Urinary bladder (tissue), 4 donors: Measurements from ENCODE around the gene IHH. TPM values are rescaled to one million over a fixed set of nuclear protein-coding genes. Genes with fewer than 3 reads are reported as not detected.

Source experiments
- DNase-seq: peaks from one replicate; pipeline ENCODE4 v3.0.0-alpha.2; 2015; ENCODE audit errors: extremely low spot score
- H3K27ac ChIP-seq: one replicate; pipeline ENCODE4 v1.5.1; 2013; ENCODE audit warnings: low read depth, mild to moderate bottlenecking, moderate library complexity
- H3K36me3 ChIP-seq: one replicate; pipeline ENCODE4 v1.6.1; 2013; ENCODE audit warnings: mild to moderate bottlenecking, moderate library complexity; ENCODE audit not compliant: insufficient read depth
- H3K4me1 ChIP-seq: one replicate; pipeline ENCODE4 v1.6.1; 2013; ENCODE audit warnings: mild to moderate bottlenecking, moderate library complexity; ENCODE audit not compliant: insufficient read depth
- H3K4me3 ChIP-seq: one replicate; pipeline ENCODE4 v1.5.1; 2013; ENCODE audit warnings: low read depth, low read length
- WGBS: extraction: QIAGEN DNeasy Blood & Tissue Kit; methylation state at CpG from one replicate; pipeline ENCODE4 v1.1.7; 2013; 5-methylcytosine and 5-hydroxymethylcytosine counted together
- polyA plus RNA-seq: library from polyadenylated mRNA; stranded (reverse); fragments of 200-250 nt; gene quantifications from one replicate; pipeline ENCODE4 v1.2.3, GENCODE V29; 2013
- total RNA-seq: library from RNA; depleted of rRNA; stranded (reverse); fragments of >200 nt; gene quantifications from one replicate; pipeline ENCODE4 v1.2.3, GENCODE V29; 2014
- donor health status: healthy with polysubstance abuse.
- donor health status: healthy.

IHH gene
- not detected for total RNA-seq
- polyA plus RNA-seq: 0.13 TPM

DNA sequence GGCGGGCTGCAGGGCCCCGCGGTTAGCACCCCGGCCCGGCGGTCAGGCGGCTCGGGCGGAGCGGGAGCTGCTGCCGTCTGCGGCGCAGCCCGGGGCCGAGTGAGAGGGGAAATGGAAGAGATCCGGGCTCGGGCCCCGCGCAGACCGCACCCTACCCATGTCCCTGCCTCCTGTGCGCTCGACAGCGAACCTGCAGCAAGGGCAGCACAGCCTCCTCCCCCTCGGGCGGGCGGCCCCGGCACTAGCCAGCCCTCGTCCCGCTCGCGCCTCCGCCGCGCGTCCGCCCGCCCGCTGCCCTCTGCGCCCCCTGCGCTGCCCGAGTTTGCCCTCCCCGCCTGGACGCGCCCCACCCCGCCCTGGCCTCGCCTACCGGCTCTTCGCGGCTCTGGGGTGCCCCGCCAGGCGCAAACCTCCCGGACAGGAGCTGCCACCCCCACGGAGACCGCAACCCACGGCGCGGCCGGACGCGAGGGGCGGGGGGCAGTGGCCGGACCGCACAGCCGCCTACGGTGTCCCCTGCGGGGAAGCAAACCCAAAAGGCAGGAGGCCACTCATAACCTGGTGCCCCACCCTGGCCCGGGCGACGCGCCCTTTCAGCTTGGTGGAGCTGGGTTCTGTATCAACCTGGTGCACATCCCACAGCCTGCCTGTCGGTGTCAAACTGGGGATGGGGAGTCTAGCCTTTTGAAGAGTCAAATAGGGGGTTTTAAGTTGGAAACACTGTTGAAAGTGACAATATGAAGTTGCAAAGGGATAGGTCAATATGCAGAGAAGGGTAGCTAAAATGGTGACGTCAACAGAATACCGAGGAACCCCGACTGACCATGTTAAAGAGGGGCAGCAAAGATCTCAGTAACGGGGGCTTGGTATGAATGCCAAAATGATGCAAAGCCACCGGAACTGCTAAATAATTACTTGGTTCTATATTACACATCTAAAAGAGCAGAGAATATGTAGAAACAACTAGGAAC lies at the start of gene IHH:
Gene IHH (minus strand): TSS at position 101 of the 971 bp plus-strand sequence. CDS start 454 bp downstream, outside the sequence.
- no peak for DNase-seq
- Histone ChIP-seq H3K36me3 (no peaks in the 10 kb centered on the region), H3K4me3 (peak within 1 kb of the TSS; percentile 42), H3K27ac (no peak within 1 kb of the TSS), H3K4me1 (peaks cover 4% of the 10 kb centered on the region)
- 2% methylated on average over 76 of the region's 76 CpGs for WGBS

DNA sequence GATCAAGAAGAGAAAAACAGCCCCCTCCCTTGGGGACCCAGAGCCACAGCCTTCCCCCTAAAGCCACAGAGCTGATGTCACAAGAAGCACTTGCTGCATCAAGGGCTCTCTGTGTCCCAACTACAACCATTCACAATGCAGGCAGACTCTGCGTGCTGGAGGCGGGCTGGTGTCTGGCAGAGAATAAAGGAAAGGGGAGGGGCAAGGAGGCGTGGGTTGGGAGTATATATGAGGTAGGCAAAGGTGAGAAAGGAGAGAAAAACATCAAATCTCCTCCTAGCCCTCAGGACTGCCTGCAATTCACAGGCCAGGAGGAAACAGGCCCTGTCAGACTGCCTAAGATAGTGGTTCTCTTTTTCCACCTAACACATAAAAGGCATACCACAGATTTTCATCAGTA lies 48.8 kb upstream of the IHH start:
- no peak overlapping the region for H3K27ac ChIP-seq
- no peaks in the 10 kb centered on the region for H3K4me1 ChIP-seq
- DNase-seq: no peak
- 70% methylated on average over 3 of the region's 3 CpGs for WGBS
- no peak overlapping the region for H3K4me3 ChIP-seq
- H3K36me3 ChIP-seq: no peaks in the 10 kb centered on the region

DNA sequence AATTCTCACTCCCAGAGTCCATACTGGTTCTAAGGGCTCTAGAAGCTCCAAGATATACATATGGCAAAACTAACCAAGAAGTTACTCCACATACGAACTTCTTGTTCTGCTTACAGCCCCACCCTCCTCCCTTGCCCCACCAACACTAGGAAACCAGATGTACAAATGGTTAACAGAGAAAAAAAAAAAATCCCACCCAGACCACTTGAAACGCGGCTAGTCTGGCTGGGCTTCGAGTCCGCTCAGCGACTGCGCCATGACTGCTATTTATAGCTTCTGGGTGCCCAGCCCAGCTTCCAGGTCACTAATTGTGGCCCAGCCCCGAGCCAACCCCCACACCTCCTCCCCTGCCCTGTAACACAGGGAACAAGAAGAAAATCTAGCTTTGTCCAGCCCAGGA lies 47.0 kb upstream of the IHH start:
- Histone ChIP-seq H3K36me3 (no peaks in the 10 kb centered on the region), H3K4me3 (no peak overlapping the region), H3K27ac (no peak overlapping the region), H3K4me1 (no peaks in the 10 kb centered on the region)
- 51% methylated on average over 8 of the region's 8 CpGs for WGBS
- DNase-seq: no peak

DNA sequence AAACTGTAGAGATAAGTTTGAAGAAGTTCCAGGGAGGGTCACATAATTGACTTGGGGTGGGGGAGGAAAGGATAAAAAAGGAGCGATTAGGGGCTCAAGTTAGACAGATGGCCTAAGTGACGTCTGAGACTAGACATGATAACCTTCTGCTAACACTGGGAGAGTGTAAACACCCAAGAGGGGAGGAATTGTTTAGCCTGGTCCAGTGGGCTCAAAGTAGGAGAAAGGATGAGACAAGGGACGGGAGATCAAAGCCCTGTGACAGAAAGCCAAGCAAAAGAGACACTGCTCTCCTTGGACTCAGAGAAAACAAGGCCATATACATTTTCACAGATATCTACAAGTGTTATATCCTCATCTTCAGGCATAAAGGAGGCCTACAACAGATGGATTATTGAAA lies 45.5 kb upstream of the IHH start:
- Histone ChIP-seq H3K36me3 (peaks cover 2% of the 10 kb centered on the region), H3K4me3 (no peak overlapping the region), H3K27ac (no peak overlapping the region), H3K4me1 (no peaks in the 10 kb centered on the region)
- DNase-seq: no peak
- 86% methylated on average over 3 of the region's 3 CpGs for WGBS

DNA sequence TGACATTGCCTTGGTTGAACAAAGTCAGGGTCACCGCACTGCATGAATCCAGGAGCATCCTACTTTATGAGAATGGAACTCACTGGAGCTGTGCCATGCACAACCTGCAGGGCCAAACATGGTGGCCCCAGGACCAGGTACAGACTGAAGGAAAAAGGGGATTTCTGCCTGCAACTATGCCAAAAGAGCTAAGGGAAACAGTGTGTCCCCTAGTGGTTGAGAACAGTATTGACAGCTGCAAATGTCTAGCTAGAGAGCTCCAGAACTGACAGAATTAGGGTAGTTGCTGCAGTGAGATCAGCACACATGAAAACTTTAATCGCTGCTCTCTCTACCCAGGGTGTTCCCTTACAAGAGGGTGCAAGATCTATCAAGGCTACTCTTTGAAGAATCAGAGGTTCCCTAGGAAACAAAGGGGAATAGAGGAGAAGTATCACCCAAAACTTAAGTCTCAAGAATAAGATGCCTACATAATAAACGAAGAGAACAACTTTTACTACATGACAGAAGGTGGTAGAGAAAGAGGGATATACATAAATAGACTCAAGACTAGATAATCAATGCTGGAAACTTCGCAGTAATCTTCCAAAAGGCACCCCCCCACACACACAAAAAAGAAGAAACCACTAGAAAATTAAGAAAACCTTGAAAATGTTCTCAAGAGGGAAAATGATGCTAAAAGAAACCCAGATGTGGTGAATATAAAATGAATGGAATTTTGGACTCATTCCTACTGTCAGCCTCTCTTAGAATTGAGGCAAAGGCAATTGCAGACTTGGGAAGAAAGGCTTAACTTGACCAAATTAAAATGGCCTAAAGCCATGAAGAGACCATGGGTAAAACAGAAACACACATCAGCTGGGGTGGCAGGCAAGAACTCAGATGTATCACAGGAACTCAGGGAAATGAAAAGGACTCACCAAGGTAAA lies 43.6 kb upstream of the IHH start:
- 75% methylated on average over 4 of the region's 4 CpGs for WGBS
- peaks cover 2% of the 10 kb centered on the region for H3K36me3 ChIP-seq
- no peaks in the 10 kb centered on the region for H3K4me1 ChIP-seq
- H3K4me3 ChIP-seq: no peak overlapping the region
- no peak overlapping the region for H3K27ac ChIP-seq
- DNase-seq: no peak

DNA sequence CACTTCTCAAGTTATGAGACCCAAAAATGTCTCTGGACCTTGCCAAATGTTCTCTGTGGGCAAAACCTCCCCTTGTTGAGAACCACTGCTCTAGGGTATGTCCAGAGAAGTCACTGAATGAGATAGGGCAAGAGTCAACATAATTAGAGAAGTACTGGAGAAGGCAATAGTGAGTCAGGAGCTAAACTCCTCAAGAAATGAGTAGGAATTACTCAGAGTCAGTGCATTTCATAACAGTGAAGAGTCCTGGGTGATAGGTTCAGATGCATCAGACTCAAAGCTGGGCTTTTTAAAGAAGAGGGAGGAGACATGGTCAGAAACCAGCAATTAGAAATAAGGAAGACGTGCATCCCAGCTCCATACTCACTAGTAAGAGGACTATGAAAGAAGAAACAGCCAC lies 38.6 kb upstream of the IHH start:
- no peak overlapping the region for H3K4me3 ChIP-seq
- H3K4me1 ChIP-seq: no peaks in the 10 kb centered on the region
- no peak overlapping the region for H3K27ac ChIP-seq
- DNase-seq: no peak
- WGBS: 90% methylated on average over 1 of the region's 1 CpG
- H3K36me3 ChIP-seq: peaks cover 2% of the 10 kb centered on the region

DNA sequence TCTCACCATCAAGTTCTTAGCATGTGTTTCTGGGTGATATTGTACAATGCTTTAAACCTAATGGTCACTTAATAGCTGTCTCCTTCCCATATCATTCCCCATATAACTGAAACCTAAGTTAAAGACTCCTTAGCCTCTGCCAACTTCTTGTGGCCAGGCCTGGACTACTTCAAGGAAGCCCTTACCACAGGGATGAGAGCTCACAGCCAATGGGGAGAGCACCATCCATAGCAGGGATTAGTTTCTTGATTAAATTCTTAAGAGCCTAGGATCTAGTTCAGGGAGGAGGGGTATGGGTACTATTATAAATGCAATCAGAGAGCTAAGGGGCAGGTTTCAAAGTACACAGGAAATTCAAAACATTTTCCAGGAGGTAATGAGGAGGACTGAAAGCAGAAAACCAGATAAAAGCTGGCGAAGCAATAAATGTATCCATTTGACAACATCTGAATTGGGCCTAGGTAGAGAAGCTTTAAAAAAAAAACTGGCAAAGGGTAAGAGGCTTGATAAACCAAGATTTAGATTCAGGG lies 34.8 kb upstream of the IHH start:
- Histone ChIP-seq H3K36me3 (no peaks in the 10 kb centered on the region), H3K4me1 (no peaks in the 10 kb centered on the region), H3K4me3 (no peak overlapping the region), H3K27ac (no peak overlapping the region)
- 90% methylated on average over 1 of the region's 1 CpG for WGBS
- DNase-seq: no peak

DNA sequence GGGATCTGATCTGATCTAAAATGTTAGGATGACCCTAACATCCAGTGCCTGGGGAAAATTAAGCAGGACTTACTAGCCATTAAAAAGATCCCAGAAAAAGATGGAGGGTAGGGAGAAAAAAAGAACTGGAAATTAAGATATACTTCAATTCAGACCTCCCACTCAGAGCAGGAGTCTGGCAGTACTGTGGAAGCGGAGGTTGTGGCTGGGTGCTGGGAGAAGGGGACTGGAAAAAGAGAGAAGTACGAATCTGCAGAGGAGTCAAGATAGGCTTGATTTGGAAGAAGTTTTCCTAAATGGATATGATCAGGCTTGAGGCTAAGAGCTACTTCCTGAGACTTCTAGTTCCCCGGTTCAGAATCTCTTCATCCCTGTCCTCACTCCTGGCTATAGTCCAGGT lies 33.5 kb upstream of the IHH start:
- Histone ChIP-seq H3K4me1 (no peaks in the 10 kb centered on the region), H3K4me3 (no peak overlapping the region), H3K36me3 (no peaks in the 10 kb centered on the region), H3K27ac (no peak overlapping the region)
- DNase-seq: no peak
- WGBS: 89% methylated on average over 3 of the region's 3 CpGs

DNA sequence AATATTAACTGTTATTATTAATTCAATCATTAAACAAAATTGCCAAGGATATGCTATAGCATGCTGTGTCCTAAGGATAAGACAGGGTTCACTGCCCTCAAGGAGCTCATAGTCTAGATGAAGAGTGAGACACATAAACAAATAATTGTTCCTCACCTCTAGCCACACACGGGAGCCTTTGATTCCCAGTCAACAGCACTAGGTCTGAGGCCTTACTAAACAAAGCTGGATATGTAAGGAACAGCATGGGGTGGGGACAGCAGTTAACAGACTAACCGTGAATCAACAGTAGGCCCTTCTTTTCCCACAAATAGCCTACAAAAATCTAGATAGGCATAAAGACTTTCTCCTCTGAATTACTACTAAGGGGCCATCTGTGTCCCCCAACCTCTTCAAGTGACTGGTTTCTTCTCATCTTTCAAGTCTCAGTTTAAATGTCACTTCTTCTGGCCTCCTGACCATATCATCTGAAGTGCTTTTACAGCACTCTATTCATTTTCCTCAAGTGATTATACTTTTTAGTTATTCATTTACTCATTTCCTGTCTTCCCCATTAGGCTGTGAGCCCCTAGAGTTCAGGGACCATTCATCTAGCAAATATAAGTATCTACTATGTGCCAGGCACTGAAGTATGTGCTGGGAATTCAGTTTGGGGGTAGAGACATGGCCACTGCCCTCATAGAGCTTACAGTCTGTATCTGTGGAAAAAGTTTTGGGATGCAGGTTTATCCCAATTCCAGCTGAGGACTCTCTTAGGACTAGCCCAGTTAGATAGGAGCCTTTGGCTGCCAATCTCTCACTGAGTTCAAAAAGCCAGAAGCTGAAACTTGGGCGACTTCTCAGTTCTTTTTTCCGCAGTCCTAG lies 29.9 kb upstream of the IHH start:
- WGBS: 82% methylated on average over 4 of the region's 4 CpGs
- no peaks in the 10 kb centered on the region for H3K36me3 ChIP-seq
- DNase-seq: no peak
- H3K4me3 ChIP-seq: no peak overlapping the region
- H3K27ac ChIP-seq: no peak overlapping the region
- H3K4me1 ChIP-seq: no peaks in the 10 kb centered on the region

DNA sequence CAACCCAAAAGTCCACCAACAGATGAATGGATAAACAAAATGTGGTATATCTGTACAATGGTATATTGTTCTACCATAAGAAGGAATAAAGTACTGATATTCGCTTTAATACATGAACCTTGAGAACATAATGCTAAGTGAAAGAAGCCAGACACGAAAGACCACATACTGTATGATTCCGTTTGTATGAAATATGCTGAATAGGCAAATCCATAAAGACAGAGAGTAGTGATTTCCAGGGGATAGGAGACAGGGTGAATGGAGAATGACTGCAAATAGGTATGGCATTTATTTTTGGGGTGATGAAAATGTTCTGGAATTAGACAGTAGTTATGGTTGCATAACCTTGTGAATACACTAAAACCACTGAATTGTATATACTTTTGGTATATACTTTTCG lies 28.6 kb upstream of the IHH start:
- no peaks in the 10 kb centered on the region for H3K4me1 ChIP-seq
- H3K4me3 ChIP-seq: no peak overlapping the region
- H3K27ac ChIP-seq: no peak overlapping the region
- WGBS: 96% methylated on average over 4 of the region's 4 CpGs
- no peak for DNase-seq
- H3K36me3 ChIP-seq: no peaks in the 10 kb centered on the region

DNA sequence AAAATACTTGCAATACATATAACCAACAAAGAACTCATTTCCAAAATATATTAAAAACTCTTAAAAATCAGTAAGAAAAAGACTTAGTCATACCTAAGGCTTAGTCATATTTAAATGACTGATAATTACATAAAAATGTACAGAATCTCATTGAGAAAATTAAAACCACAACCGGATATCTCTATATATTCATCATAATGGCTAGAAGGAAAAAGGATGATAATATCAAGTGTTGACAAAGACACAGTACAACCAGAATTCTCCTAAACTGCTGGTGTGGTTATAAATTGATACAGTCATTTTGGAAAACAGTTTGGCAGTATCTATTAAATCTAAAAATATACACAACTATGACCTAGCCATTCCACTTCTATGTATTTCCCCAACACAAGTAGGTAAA lies 27.1 kb upstream of the IHH start:
- DNase-seq: no peak
- 97% methylated on average over 1 of the region's 1 CpG for WGBS
- H3K4me1 ChIP-seq: no peaks in the 10 kb centered on the region
- no peak overlapping the region for H3K4me3 ChIP-seq
- no peak overlapping the region for H3K27ac ChIP-seq
- H3K36me3 ChIP-seq: no peaks in the 10 kb centered on the region

DNA sequence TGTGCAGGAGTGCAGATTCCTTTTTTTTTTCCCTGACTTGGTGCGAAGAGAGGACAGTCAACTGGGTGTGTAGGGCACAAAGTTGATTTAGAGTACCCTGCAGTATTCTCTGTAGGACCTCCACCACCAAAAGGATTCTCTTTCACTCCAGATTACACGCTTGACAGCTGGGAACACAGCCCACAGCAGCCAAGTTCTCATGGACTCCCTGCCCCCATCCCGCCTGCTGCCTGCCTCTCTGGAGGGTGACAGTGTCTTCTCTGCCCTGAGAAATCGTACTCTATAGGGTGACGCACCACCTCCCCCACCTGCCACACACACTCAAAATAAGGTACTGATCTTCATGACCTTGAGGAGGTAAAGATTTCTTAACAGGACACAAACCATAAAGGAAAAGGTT lies 26.6 kb upstream of the IHH start:
- Histone ChIP-seq H3K4me3 (no peak overlapping the region), H3K36me3 (no peaks in the 10 kb centered on the region), H3K27ac (no peak overlapping the region), H3K4me1 (no peaks in the 10 kb centered on the region)
- no peak for DNase-seq
- WGBS: 81% methylated on average over 5 of the region's 5 CpGs

DNA sequence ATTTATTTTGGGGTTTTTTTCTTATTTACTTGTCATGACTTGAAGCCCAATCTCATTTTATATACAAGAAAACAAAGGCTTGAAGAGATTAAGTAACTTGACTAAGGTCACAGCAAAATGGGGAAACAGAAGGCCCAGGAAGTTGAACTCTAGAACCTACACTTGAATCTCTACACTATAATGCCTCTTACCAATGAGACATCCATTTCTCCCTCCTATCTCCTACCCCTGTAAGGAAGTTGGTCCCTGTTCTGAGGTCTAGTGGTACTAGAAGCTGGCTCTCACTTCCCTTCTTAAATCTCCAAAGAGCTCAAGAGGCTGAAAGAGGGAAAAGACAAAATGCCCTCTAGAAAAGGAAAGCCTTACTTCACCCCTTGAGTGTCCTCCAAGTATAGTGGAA lies 25.5 kb upstream of the IHH start:
- no peak overlapping the region for H3K4me3 ChIP-seq
- H3K36me3 ChIP-seq: no peaks in the 10 kb centered on the region
- no peak for DNase-seq
- H3K27ac ChIP-seq: no peak overlapping the region
- H3K4me1 ChIP-seq: no peaks in the 10 kb centered on the region
